GM19238 (cell line): ENCODE data around the gene SYNE4.
"Not testable (repeated sequence)": the region's sequence is repeated elsewhere in the genome, so short reads cannot be mapped to it uniquely, and the experiment has no call there.

Experiments used
- DNase-seq: peaks from one replicate; pipeline ENCODE4 v3.0.0; 2011; ENCODE audit warnings: low spot score; ENCODE audit not compliant: insufficient read length

Gene SYNE4

DNA sequence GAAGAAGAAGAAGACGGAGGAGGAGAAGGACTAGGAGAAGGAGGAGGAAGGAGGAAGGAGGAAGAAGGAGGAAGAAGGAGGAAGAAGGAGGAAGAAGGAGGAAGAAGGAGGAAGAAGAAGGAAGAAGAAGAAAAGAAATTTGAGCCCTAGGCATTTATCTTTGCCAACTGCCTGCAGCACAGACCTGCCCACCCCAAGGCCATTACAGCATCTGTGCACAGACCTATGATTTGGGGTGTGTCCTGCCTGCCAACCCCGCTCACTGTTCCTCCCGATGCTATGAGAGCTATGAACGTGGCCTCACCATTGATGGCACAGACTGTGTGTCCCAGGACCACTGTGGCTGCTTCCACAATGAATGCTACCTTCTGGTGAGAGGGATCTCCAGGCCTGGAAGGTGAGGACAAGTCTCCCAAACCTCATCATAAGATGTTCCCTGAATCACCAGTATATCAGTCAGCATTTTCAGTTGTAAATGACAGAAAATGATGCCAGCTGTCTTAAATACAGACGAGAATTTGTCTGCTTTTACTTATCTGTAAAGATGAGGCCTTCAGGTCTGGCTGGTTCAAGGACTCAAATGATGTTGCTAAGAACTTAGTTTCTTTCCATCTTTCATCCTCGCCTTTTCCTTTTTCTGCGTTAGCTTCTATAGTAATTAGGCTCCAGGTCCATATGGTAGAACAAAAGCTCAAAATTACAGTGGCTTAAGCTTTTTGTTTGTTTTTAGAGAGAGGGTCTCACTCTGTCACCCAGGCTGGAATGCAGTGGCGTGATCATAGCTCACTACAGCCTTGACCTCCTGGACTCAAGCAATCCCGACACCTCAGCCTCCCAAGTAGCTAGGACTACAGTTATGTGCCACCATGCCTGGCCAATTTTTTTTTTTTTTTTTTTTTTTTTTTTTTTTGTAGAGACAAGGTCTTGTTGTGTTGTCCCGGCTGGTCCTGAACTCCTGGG is 17.6 kb downstream of the SYNE4 start:
- no peak for DNase-seq

DNA sequence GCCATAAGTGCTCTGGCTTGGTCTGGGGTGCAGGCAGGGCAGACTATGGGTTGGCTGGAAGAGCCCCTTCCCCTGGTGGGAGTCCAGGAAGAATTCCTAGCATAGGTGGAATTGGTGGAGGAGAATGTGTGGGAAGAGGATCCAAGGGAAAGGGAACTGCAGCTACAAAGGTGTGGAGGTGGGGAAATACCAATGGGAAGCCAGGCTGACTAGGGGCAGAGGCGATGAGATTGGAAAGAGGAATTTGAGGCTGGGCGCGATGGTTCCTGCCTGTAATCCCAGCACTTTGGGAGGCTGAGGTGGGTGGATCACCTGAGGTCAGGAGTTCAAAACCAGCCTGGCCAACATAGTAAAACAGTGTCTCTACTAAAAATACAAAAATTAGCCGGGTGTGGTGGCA is 18.5 kb downstream of the SYNE4 start:
- DNase-seq = no peak

- no peak for DNase-seq
Observed at GRCh38 chr19:35988824-35989223, 19.8 kb downstream of the SYNE4 start.

- DNase-seq = no peak
Observed at GRCh38 chr19:35987571-35987896, 21.1 kb downstream of the SYNE4 start.

GRCh38 chr19:35986664-35987570 is 21.7 kb downstream of the SYNE4 start:
- DNase-seq = no peak

DNA sequence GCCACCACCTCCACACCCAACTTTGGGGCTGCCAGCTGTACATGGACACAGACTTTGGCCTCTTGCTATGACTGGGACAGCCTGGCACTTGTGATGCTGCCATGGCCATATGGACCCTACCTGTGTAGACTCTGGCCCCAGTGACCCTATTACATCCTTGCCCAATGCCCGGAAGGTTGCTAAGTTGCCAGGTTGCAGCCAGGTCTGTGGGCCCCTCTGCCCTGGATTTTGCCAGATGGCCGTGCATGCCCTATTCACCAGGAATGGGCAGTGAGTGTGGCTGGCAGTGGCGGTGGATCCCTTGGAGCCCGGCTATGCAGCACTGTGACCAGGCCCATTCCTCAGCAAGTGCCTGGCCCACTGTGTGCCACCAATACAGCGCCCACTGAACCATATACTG is 22.5 kb downstream of the SYNE4 start:
- DNase-seq = no peak

DNA sequence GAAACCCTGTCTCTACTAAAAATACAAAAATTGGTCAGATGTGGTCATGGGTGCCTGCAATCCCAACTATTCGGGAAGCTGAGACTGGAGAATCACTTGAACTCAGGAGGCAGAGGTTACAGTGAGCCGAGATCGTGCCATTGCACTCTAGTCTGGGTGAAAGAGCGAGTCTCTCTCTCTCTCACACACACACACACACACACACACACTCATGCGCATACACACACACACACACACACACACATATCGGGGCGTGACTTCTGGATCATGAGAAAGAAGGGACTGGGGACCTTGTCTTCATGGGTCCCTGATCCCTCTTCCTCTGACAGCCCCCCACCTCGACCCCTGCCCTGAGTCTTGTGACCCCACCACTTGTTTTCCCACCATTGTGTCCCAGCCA is 25.4 kb downstream of the SYNE4 start:
- no peak for DNase-seq

- not testable (repeated sequence) for DNase-seq
Observed at GRCh38 chr19:35980997-35981396, 27.6 kb downstream of the SYNE4 start.

DNA sequence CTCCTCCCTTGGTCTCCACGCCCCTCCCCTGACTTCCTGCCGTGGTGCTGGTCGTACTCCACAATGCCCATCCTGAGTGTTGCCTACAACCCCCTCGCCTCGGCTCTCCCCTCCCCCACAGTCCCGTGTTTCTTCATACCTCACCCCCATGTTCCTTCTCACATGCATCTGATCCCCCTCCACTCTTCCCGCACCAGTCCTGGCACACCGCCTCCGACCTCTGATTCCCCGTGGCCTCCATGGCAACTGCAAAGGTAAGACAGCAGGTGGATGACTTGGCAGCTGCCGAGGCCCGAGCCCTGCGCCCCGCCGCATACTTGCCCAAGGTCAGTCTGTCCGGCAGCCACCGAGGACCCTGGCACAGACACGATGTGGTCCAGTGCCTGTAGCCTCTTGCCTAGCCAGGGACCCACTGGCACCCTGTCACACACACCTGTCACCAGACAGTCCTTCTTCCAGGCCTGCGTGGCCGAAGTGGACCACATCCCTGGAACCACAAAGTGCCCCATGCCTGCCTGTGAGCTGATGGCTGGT is 29.7 kb downstream of the SYNE4 start:
- no peak for DNase-seq

GRCh38 chr19:35978271-35978670 is 30.3 kb downstream of the SYNE4 start:
- no peak for DNase-seq

- DNase-seq = no peak
Observed at GRCh38 chr19:35977446-35978222, 31.0 kb downstream of the SYNE4 start.

DNA sequence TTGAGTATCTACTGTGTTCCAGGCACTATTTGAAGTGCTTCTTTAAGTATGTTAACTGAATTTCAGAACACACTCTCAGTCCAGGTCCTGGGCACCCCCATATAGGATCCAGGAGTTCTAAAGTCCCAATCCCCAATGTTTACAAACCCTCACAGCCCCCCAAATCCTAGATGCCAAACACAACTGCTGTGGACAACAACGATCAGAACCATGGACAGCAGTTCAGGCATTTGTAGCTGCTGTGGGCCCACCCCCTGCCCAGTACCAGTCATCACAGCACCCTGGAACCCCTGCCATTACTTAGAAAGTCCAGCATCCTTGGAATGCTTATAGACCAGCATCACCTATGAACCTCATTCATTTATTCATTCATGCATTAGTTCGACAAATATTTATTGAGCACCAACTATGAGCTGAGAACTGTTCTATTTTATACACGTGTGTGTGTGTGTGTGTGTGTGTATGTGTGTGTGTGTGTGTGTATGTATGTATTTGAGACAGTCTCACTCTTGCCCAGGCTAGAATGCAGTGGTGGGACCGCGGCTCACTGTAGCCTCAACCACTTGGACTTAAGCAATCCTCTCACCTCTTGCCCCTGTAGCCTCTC is 32.9 kb downstream of the SYNE4 start:
- DNase-seq = no peak

DNA sequence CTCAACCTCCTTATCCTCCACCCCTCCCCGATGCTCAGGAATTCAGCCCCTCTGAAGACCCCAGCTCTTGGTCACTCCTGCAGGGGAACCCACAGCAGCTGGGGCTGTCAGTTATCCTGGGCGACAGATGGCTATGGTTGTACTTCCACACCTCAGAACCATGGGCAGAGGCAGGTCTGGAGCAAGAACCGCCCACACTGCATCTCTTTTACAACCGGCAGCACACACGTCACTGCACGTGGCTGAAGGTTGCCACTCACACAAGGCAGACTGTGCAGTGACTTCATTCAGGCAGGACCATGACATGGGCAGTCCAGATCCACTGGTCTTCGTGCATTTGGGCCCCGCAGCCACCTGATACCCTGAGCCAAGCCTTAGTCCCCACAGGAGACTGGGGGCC is 35.1 kb downstream of the SYNE4 start:
- DNase-seq = no peak

- no peak for DNase-seq
Observed at GRCh38 chr19:35966771-35967170, 41.8 kb downstream of the SYNE4 start.

DNA sequence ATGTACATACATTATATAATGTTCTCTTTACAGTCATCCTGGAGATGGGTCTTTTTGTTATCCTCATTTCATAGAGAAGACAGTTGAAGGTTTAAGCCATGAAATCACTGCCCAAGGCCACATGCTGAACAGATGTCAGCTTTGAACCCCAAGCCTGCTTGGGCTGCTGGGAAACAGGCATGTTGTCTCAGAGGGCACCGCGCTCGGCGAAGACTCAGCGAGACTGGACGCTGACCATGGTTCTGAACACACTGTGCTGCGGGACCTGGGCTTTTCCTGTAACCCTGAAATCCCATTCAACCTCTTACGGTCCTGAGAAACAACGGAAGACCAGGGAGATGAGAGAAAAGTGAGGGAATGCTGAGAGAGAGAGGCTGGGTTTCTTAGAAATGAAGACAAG is 45.1 kb downstream of the SYNE4 start:
- no peak for DNase-seq

- no peak for DNase-seq
Observed at GRCh38 chr19:35960432-35960972, 48.1 kb downstream of the SYNE4 start.

- DNase-seq = no peak
Observed at GRCh38 chr19:35959968-35960320, 48.7 kb downstream of the SYNE4 start.

- no peak for DNase-seq
Observed at GRCh38 chr19:35959040-35959967, 49.3 kb downstream of the SYNE4 start.

DNA sequence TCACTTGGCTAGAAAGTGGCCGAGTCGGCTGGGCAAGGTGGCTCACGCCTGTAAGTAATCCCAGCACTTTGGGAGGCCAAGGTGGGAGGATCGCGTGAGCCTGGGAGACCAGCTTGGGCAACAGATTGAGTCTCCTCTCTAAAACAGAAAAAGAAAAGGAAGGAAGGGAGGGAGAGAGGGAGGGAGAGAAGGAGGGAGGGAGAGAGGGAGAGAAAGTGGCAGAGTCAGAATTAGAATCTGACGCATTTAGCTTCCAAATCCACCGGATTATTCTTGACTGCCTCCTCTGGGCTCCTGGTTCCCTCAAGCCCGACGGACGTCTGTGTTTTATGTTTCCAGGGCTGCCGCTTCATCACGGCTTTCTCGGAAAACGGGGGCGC is 50.0 kb downstream of the SYNE4 start:
- no peak for DNase-seq

DNA sequence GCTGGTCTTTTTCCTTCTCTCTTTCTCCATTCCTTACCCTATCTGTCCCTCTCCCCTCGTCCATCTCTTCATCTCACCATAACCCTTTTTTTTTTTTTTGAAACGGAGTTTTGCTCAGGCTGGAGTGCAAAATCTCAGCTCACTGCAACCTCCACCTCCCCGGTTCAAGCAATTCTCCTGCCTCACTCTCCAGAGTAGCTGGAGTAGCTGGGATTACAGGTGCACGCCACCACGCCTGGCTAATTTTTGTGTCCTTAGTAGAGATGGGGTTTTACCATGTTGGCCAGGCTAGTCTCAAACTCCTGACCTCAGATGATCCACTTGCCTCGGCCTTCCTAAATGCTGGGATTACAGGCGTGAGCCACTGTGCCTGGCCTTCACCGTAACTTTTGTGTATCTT is 51.2 kb downstream of the SYNE4 start:
- DNase-seq = not testable (repeated sequence)
